Thoracic aorta (tissue), 2 donors: Measurements from ENCODE around the gene PROZ. TPM values are rescaled to one million over a fixed set of nuclear protein-coding genes. Genes with fewer than 3 reads are reported as not detected.

ENCODE experiments used
- ATAC-seq: fragments of 150-250 bp; one replicate; pipeline ENCODE4 v1.8.0; 2017; ENCODE audit warnings: low read depth; ENCODE audit not compliant: insufficient number of reproducible peaks, low FRiP score
- DNase-seq: peaks from one replicate; pipeline ENCODE4 v3.0.0-alpha.2; 2020; ENCODE audit warnings: low spot score
- H3K27ac ChIP-seq, 2 donors: fragments of 200-600 bp; sonication (generic); 1 replicate in 1 of 2; 2 replicates in 1 of 2; pipeline ENCODE4 v1.5.1; 2016; ENCODE audit warnings: mild to moderate bottlenecking in 2 of 2, moderate library complexity in 2 of 2
- H3K27me3 ChIP-seq: fragments of 200-600 bp; sonication (generic); replicated peaks from 2 replicates; pipeline ENCODE4 v1.6.0; 2016; ENCODE audit warnings: mild to moderate bottlenecking; ENCODE audit not compliant: insufficient read depth
- H3K36me3 ChIP-seq: fragments of 200-600 bp; sonication (generic); one replicate; pipeline ENCODE4 v1.5.1; 2016
- H3K4me1 ChIP-seq, 2 donors: fragments of 200-600 bp; sonication (generic); 1 replicate in 1 of 2; 2 replicates in 1 of 2; pipeline versions ENCODE4 v1.5.1 to v1.6.0; 2016; ENCODE audit warnings: low read depth in 2 of 2, mild to moderate bottlenecking in 1 of 2; ENCODE audit not compliant: control insufficient read depth in 1 of 2
- H3K4me3 ChIP-seq: fragments of 200-600 bp; sonication (generic); 2 replicates; pipeline ENCODE4 v1.5.1; 2016; ENCODE audit warnings: mild to moderate bottlenecking
- H3K9me3 ChIP-seq: fragments of 200-600 bp; sonication (generic); 2 replicates; pipeline ENCODE4 v1.5.1; 2016
- CTCF ChIP-seq: fragments of 200-600 bp; sonication (generic); IDR thresholded peaks from one replicate; pipeline ENCODE4 v1.5.1; 2019; ENCODE audit warnings: antibody characterized with exemption
- total RNA-seq, 2 donors: library from RNA; depleted of rRNA; stranded (reverse); fragments of >200 nt; gene quantifications; one replicate each; pipeline versions ENCODE4 v1.1.0 to v1.2.3, GENCODE V29; 2016

Gene PROZ
- total RNA-seq, 2 donors from 2014 or later: not detected

- Histone ChIP-seq H3K27me3 (no peaks in the 10 kb centered on the region), H3K9me3 (no peaks in the 10 kb centered on the region), H3K4me1 (peaks cover 7 to 17% of the 10 kb centered on the region in 2 donors), H3K36me3 (no peaks in the 10 kb centered on the region), H3K4me3 (no peak overlapping the region), H3K27ac (no peak overlapping the region)
- DNase-seq (no peak), ATAC-seq (no peak)
- TF ChIP-seq CTCF: no peak
Measured at GRCh38 chr13:113148940-113149503, 9.4 kb upstream of the PROZ start.

GRCh38 chr13:113149711-113150549 lies 8.5 kb upstream of the PROZ start:
- TF ChIP-seq CTCF: no peak
- Histone ChIP-seq H3K36me3 (no peaks in the 10 kb centered on the region), H3K27me3 (no peaks in the 10 kb centered on the region), H3K9me3 (no peaks in the 10 kb centered on the region), H3K4me3 (no peak overlapping the region), H3K27ac (no peak overlapping the region), H3K4me1 (peaks cover 7 to 17% of the 10 kb centered on the region in 2 donors)
- ATAC-seq: no peak
- no peak for DNase-seq

- ATAC-seq: no peak
- Histone ChIP-seq H3K27ac (no peak overlapping the region), H3K4me3 (no peak overlapping the region), H3K27me3 (no peaks in the 10 kb centered on the region), H3K36me3 (no peaks in the 10 kb centered on the region), H3K4me1 (peaks cover 7 to 17% of the 10 kb centered on the region in 2 donors), H3K9me3 (no peaks in the 10 kb centered on the region)
- TF ChIP-seq CTCF: no peak
- no peak for DNase-seq
Measured at GRCh38 chr13:113150550-113151365, 7.7 kb upstream of the PROZ start.

- no peaks in the 10 kb centered on the region for H3K27me3 ChIP-seq
- no peak for DNase-seq
- no peak for ATAC-seq
- H3K9me3 ChIP-seq: no peaks in the 10 kb centered on the region
- H3K36me3 ChIP-seq: no peaks in the 10 kb centered on the region
- no peak overlapping the region for H3K27ac ChIP-seq
- no peak for TF ChIP-seq CTCF
- H3K4me3 ChIP-seq: peak overlapping the region; percentile 72
- peaks cover 7 to 17% of the 10 kb centered on the region in 2 donors for H3K4me1 ChIP-seq
Measured at GRCh38 chr13:113151745-113152690, 6.4 kb upstream of the PROZ start.
